CMK (cell line): Measurements from ENCODE around the gene SLC5A9.
"Not testable (repeated sequence)": the region's sequence is repeated elsewhere in the genome, so short reads cannot be mapped to it uniquely, and the experiment has no call there.

ENCODE experiments used
- DNase-seq: peaks from one replicate; pipeline ENCODE4 v3.0.0-alpha.2; 2010; ENCODE audit warnings: low read depth

Gene SLC5A9

GRCh38 chr1:48222501-48223242, at the start of gene SLC5A9:
TSS of gene SLC5A9 (plus strand) at chr1:48222716. CDS start at chr1:48222737, 21 bp downstream.
- no peak for DNase-seq

- DNase-seq = no peak
Observed at GRCh38 chr1:48175116-48175515, 47.4 kb upstream of the SLC5A9 start.

GRCh38 chr1:48177257-48177656, 45.3 kb upstream of the SLC5A9 start:
- peak; percentile 77 for DNase-seq

GRCh38 chr1:48181669-48182367, 40.7 kb upstream of the SLC5A9 start:
- DNase-seq = no peak

DNA sequence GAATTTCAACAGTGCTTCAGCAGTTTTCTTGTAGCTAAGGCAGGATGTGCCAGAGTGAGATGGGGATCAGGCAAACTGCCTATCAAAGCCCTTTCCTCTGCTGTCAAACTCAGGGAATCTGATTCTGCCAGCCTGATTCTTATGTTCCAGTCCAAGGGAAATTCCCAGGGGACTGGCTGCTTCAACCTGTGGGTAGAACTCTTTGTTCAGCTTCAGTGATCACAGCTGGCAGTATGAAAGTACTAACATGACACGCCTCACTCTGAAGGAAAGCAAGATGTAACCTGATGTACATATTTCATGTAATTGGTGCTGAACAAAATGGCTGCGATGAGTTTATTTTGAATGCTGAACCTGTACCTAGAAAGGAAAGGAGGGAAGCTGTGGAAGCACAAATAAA, 40.1 kb upstream of the SLC5A9 start:
- DNase-seq = no peak

- no peak for DNase-seq
Observed at GRCh38 chr1:48186306-48186839, 36.1 kb upstream of the SLC5A9 start.

- DNase-seq = no peak
Observed at GRCh38 chr1:48187969-48188563, 34.5 kb upstream of the SLC5A9 start.

GRCh38 chr1:48190881-48191280, 31.6 kb upstream of the SLC5A9 start:
- no peak for DNase-seq

GRCh38 chr1:48194801-48195200, 27.7 kb upstream of the SLC5A9 start:
- no peak for DNase-seq

- no peak for DNase-seq
Observed at GRCh38 chr1:48196237-48196636, 26.3 kb upstream of the SLC5A9 start.

DNA sequence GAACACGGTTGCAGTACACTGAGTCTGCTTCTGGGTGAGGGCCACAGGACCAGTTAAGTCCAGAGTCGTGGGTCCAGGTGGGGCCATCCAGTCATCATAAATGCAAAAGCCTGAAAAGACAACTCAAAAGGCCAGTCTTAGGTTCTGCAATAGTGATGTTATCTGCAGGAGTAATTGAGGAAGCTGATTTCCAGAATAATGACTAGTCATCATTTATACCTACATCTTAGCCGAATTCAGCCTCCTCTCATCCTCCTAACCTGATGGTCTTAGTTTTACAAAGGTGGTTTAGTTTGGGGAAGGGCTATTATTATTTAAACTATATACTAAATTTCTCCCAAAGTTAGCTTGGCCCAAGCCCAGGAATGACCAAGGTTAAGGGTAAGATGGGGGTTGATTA, 23.5 kb upstream of the SLC5A9 start:
- no peak for DNase-seq

- no peak for DNase-seq
Observed at GRCh38 chr1:48200166-48200900, 22.2 kb upstream of the SLC5A9 start.

DNA sequence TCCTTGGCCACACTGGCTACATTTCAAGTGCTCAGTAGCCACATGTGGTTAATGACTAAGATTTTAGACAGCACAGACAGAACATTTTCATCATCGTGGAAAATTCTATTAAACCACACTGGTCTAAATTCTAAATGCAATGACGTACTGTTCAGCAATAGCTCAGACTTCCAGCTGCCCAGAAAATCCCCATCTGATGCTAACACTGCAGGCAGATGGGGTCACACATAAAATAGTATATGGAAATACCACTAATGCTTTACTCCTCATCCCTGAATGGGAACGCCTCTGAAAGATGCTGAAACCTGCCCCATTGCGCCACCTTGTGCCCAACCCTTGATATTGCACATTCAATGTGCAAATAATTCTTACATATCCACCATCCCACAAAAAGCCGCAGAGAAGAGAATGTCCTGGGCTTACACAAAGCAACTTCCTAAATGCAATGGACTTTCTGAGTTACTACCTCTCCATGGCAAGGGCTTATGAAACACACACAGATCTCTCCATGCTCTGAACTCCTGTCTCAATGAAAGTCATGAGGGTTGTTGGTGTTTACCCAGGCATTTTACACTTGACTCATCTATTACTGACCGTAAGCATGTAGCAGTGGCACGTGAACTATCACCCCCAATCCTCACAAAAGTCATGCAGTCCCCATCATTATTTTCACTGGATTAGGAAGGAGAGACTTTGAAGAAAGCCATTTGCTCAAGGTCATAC, 20.3 kb upstream of the SLC5A9 start:
- DNase-seq = peak; percentile 12

GRCh38 chr1:48203287-48203900, 19.1 kb upstream of the SLC5A9 start:
- no peak for DNase-seq

GRCh38 chr1:48205522-48205921, 17.0 kb upstream of the SLC5A9 start:
- DNase-seq = no peak

- no peak for DNase-seq
Observed at GRCh38 chr1:48206371-48206770, 16.1 kb upstream of the SLC5A9 start.

GRCh38 chr1:48207131-48207530, 15.4 kb upstream of the SLC5A9 start:
- DNase-seq = no peak

- no peak for DNase-seq
Observed at GRCh38 chr1:48207536-48208075, 14.9 kb upstream of the SLC5A9 start.

DNA sequence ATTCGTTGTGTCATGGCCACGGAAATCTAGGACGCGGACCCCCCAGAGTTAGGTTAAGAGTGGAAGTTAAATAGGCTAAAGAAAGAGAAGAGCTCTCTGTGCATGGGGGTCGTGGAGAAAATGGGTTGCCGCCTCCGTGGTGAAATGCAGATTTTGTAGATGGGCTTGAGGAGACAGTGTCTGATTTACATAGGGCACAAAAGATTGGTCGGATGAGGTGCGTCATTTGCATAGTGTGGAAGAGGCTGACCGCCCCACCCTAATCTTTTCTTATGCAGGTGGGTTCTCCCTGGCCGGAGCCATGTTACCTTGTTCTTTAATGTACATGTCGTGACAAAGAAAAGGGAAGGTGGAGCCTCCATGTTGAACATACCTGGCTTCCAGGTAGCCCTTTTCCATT, 14.3 kb upstream of the SLC5A9 start:
- DNase-seq = no peak

GRCh38 chr1:48208652-48209051, 13.9 kb upstream of the SLC5A9 start:
- no peak for DNase-seq

- DNase-seq = not testable (repeated sequence)
Observed at GRCh38 chr1:48213462-48213861, 9.1 kb upstream of the SLC5A9 start.
